B cell (primary cell): ENCODE measurements around the gene FGFRL1. TPM values are rescaled to one million over a fixed set of nuclear protein-coding genes. Genes with fewer than 3 reads are reported as not detected.

ENCODE experiments used
- ATAC-seq: fragments of 200-7000 bp; cut with Tn5 transposase; one replicate; pipeline ENCODE4 v1.10.0; 2021; ENCODE audit warnings: low read depth, mild to moderate bottlenecking, moderate number of reproducible peaks, moderate library complexity
- CTCF ChIA-PET: fragments of 350-600 bp; sonication (Branson Sonifier 250); formaldehyde crosslinking; loops from one replicate; lab custom pipeline; 2021; ENCODE audit warnings: antibody characterized with exemption, inconsistent platforms; lab: Charles Lee
- POLR2A ChIA-PET: fragments of 350-600 bp; sonication (Branson Sonifier 250); formaldehyde crosslinking; loops from one replicate; lab custom pipeline; 2021; ENCODE audit warnings: antibody characterized with exemption; lab: Charles Lee
- DNase-seq: peaks from one replicate; pipeline ENCODE4 v3.0.0; 2013
- H2AFZ ChIP-seq: 2 replicates; pipeline ENCODE4 v1.6.1; 2012; ENCODE audit warnings: mild to moderate bottlenecking, low read depth, low read length; ENCODE audit not compliant: insufficient read depth, poor library complexity, severe bottlenecking
- H3K27ac ChIP-seq, 2 donors: 1 replicate in 1 of 2; 2 replicates in 1 of 2; pipeline ENCODE4 v1.5.1; 2012 to 2013; ENCODE audit warnings: low read length in 2 of 2, mild to moderate bottlenecking in 2 of 2, moderate library complexity in 1 of 2
- H3K27me3 ChIP-seq, 4 experiments: fragments of 200-600 bp in 1 of 4; sonication (generic) in 1 of 4; replicated peaks in 1 of 4; 1 replicate in 2 of 4; 2 replicates in 2 of 4; pipeline versions ENCODE4 v1.6.1 to v1.7.0; 2013 to 2016; ENCODE audit warnings: low read length in 3 of 4, mild to moderate bottlenecking in 2 of 4, mixed read lengths in 1 of 4, moderate library complexity in 1 of 4; ENCODE audit not compliant: insufficient read depth in 4 of 4, control insufficient read depth in 3 of 4; ENCODE audit errors: control extremely low read depth in 1 of 4
- H3K36me3 ChIP-seq, 2 experiments: replicated peaks in 1 of 2; 1 replicate in 1 of 2; 2 replicates in 1 of 2; pipeline versions ENCODE4 v1.6.1 to v1.7.1; 2013; ENCODE audit warnings: low read length in 1 of 2; ENCODE audit not compliant: insufficient read depth in 2 of 2, control insufficient read depth in 1 of 2; ENCODE audit errors: control extremely low read depth in 1 of 2, extremely low read depth in 1 of 2
- H3K4me1 ChIP-seq, 2 donors: fragments of 200-600 bp in 1 of 2; sonication (generic) in 1 of 2; 1 replicate in 1 of 2; 2 replicates in 1 of 2; pipeline versions ENCODE4 v1.5.1 to v1.6.1; 2013 to 2017; ENCODE audit warnings: low read length in 2 of 2; ENCODE audit not compliant: control insufficient read depth in 2 of 2, insufficient read depth in 2 of 2
- H3K4me2 ChIP-seq: replicated peaks from 2 replicates; pipeline ENCODE3; 2012; ENCODE audit warnings: mild to moderate bottlenecking, low read depth, low read length; ENCODE audit not compliant: poor library complexity, severe bottlenecking
- H3K4me3 ChIP-seq, 5 experiments: fragments of 200-600 bp in 1 of 5; sonication (generic) in 1 of 5; 1 replicate in 3 of 5; 2 replicates in 2 of 5; pipeline versions ENCODE4 v1.5.1 to v1.7.0; 2011 to 2016; ENCODE audit warnings: low read length in 4 of 5, mild to moderate bottlenecking in 4 of 5, low read depth in 2 of 5, control low read depth in 1 of 5, moderate library complexity in 1 of 5; ENCODE audit not compliant: insufficient read depth in 1 of 5; ENCODE audit errors: control extremely low read depth in 1 of 5, extremely low read depth in 1 of 5
- H3K79me2 ChIP-seq: fragments of 200-600 bp; sonication (generic); one replicate; pipeline ENCODE4 v1.6.0; 2016; ENCODE audit warnings: low read length; ENCODE audit not compliant: control insufficient read depth, insufficient read depth
- H3K9ac ChIP-seq: fragments of 200-600 bp; sonication (generic); 2 replicates; pipeline ENCODE4 v1.6.1; 2017; ENCODE audit warnings: mild to moderate bottlenecking, low read length, moderate library complexity
- H3K9me3 ChIP-seq, 3 donors: one replicate each; pipeline versions ENCODE4 v1.6.1 to v1.7.1; 2013; ENCODE audit warnings: low read length in 2 of 3; ENCODE audit not compliant: control insufficient read depth in 2 of 3, insufficient read depth in 1 of 3; ENCODE audit errors: control extremely low read depth in 1 of 3
- H4K20me1 ChIP-seq: 2 replicates; pipeline ENCODE4 v1.6.0; 2012; ENCODE audit warnings: mild to moderate bottlenecking, low read length; ENCODE audit not compliant: insufficient read depth, control insufficient read depth, poor library complexity, severe bottlenecking
- H3K27ac Mint-ChIP-seq: one replicate; pipeline ENCODE4 v1.8.0; 2021; ENCODE audit warnings: mixed read lengths
- H3K27me3 Mint-ChIP-seq: one replicate; pipeline ENCODE4 v1.8.0; 2021; ENCODE audit warnings: mixed read lengths
- H3K4me1 Mint-ChIP-seq: one replicate; pipeline ENCODE4 v1.8.0; 2021; ENCODE audit warnings: mixed read lengths
- H3K4me3 Mint-ChIP-seq: one replicate; pipeline ENCODE4 v1.8.0; 2021; ENCODE audit warnings: mixed read lengths
- H3K9me3 Mint-ChIP-seq: one replicate; pipeline ENCODE4 v1.8.0; 2022; ENCODE audit warnings: mixed read lengths; ENCODE audit not compliant: insufficient read depth
- EZH2 ChIP-seq: IDR thresholded peaks from 2 replicates; pipeline ENCODE4 v1.6.1; 2012; ENCODE audit warnings: borderline replicate concordance, low read depth, mild to moderate bottlenecking, moderate library complexity, low read length; ENCODE audit not compliant: insufficient read depth, poor library complexity, severe bottlenecking
- WGBS: methylation state at CpG from one replicate; pipeline ENCODE4 v1.1.5; 2013; ENCODE audit warnings: missing lambda C conversion rate; ENCODE audit not compliant: insufficient coverage; 5-methylcytosine and 5-hydroxymethylcytosine counted together
- intact Hi-C: fragments of 100-400 bp; cut with micrococcal nuclease; formaldehyde crosslinking; loops from one replicate; pipeline ENCODE4 v1.10.0; 2022
- polyA plus RNA-seq: library from polyadenylated mRNA; depleted of rRNA; stranded (reverse); fragments of >200 nt; gene quantifications from 2 replicates; pipeline ENCODE4 v1.2.3, GENCODE V29; 2012
- total RNA-seq, 2 donors: library from RNA; stranded (reverse); fragments of 120-200 nt in 1 of 2; gene quantifications; 1 replicate in 1 of 2; 2 replicates in 1 of 2; pipeline versions ENCODE4 v1.2.3 to v1.2.4, GENCODE V29; 2013 to 2022
- TF ChIP-seq, protein P1 (sequence below): fragments of 200-600 bp; IDR thresholded peaks from one replicate; pipeline ENCODE4 v1.8.0; 2022; ENCODE audit warnings: antibody characterized with exemption, mild to moderate bottlenecking

Gene FGFRL1
- total and polyA plus RNA-seq, 2 donors (not counting 1 experiment from before 2014, with no cell fraction given) = 24.1 to 28.9 TPM

DNA sequence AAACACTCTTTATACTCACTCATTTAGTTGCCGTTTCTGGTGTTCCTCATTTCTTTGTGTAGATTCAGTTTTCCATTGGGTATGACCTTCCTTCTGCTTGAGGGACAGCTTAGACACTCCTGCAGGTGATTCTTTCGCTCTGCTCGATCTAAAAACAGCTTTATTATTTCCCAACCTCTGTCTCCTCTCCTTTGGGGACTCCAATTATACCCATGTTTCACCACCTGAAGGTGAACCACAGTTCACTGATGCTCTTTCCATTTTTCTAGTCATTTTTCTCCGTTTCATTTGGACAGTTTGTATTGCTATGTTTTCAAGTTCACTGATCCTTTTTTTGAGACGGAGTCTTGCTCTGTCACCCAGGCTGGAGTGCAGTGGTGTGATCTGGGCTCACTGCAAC is 4.6 kb upstream of the FGFRL1 start:
- no peak overlapping the region for H3K9ac ChIP-seq
- CTCF ChIA-PET = interaction anchor here (0.7 kb wide), 1 partner anchor 84 kb away, joined by 3 read pairs; no protein-coding TSS in a partner anchor
- H3K4me1 ChIP-seq = peaks cover 25 to 38% of the 10 kb centered on the region in 2 donors
- H3K4me3 ChIP-seq = no peak overlapping the region
- intact Hi-C loops = loop anchor here (5.0 kb wide), 2 partner anchors 70 to 575 kb away; no protein-coding TSS in a partner anchor
- no peak overlapping the region for H3K27ac Mint-ChIP-seq
- H3K4me1 Mint-ChIP-seq = peaks cover 19% of the 10 kb centered on the region
- peaks cover 0 to 48% (median 25%) of the 10 kb centered on the region in 4 experiments for H3K27me3 ChIP-seq
- peaks cover 0 to 20% (median 0%) of the 10 kb centered on the region in 3 donors for H3K9me3 ChIP-seq
- peaks cover 3% of the 10 kb centered on the region for H3K9me3 Mint-ChIP-seq
- WGBS = 85% methylated on average over 4 of the region's 5 CpGs
- no peak overlapping the region for H2AFZ ChIP-seq
- peaks cover 42% of the 10 kb centered on the region for H3K27me3 Mint-ChIP-seq
- no peak for DNase-seq
- no peak overlapping the region for H3K4me2 ChIP-seq
- no peak for TF ChIP-seq EZH2
- TF ChIP-seq, protein P1, sequence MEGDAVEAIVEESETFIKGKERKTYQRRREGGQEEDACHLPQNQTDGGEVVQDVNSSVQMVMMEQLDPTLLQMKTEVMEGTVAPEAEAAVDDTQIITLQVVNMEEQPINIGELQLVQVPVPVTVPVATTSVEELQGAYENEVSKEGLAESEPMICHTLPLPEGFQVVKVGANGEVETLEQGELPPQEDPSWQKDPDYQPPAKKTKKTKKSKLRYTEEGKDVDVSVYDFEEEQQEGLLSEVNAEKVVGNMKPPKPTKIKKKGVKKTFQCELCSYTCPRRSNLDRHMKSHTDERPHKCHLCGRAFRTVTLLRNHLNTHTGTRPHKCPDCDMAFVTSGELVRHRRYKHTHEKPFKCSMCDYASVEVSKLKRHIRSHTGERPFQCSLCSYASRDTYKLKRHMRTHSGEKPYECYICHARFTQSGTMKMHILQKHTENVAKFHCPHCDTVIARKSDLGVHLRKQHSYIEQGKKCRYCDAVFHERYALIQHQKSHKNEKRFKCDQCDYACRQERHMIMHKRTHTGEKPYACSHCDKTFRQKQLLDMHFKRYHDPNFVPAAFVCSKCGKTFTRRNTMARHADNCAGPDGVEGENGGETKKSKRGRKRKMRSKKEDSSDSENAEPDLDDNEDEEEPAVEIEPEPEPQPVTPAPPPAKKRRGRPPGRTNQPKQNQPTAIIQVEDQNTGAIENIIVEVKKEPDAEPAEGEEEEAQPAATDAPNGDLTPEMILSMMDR = no peak
- ATAC-seq = no peak
- H3K4me3 Mint-ChIP-seq = no peak overlapping the region
- H3K36me3 ChIP-seq = no peaks in the 10 kb centered on the region
- no peaks in the 10 kb centered on the region for H3K79me2 ChIP-seq
- no peak overlapping the region for H3K27ac ChIP-seq
- no peaks in the 10 kb centered on the region for H4K20me1 ChIP-seq
- POLR2A ChIA-PET = no interaction called here

DNA sequence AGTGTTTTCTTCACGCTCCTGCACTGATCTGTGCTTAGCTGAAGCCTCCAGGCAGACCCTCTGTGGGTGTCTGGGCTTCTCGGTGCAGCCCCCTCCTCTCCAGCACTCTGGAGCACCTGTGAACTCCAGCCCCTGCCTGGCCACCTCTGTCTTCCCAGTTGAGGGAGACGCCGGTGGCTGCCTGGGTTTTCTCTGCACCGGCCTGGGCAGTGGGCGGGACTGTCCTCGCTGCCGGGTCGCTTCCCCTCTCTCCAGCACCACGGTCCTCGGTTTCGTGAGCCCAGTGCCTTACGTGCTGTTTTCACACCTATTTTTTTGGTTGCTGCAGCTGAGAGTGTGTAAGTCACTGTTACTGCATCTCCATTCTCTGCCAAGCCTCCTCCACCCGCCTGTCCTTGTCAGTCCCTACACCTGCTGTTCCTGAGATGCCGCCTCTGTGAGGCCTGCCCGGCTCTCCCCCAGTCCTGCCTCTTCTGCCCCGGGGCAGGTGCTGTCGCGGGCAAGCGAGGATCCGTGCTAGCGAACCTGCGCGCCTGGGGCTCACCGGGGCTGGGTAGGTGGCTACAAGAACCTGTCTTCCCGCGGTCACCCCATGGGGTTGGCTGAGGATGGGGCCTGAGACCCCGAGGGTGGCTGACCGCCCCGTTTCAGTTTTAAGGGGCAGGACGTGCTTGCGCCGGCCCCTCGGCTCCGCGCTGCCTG is 2.4 kb upstream of the FGFRL1 start:
- H3K9me3 Mint-ChIP-seq = peaks cover 3% of the 10 kb centered on the region
- H2AFZ ChIP-seq = peak overlapping the region; percentile 92
- H3K9ac ChIP-seq = peak overlapping the region; percentile 80
- H3K27ac Mint-ChIP-seq = peak overlapping the region; percentile 80
- H3K27ac ChIP-seq = peak overlapping the region in 1 of 2 donors; percentile 41
- ChIA-PET CTCF (interaction anchor here (1.6 kb wide), 1 partner anchor 75 kb away, joined by 4 read pairs; no protein-coding TSS in a partner anchor), POLR2A (no interaction called here)
- 2% methylated on average over 36 of the region's 36 CpGs for WGBS
- no peaks in the 10 kb centered on the region for H4K20me1 ChIP-seq
- H3K9me3 ChIP-seq = peaks cover 0 to 11% (median 0%) of the 10 kb centered on the region in 3 donors
- H3K4me3 ChIP-seq = peak overlapping the region; percentile 36 to 77 (median 70)
- DNase-seq (peak; percentile 75), ATAC-seq (no peak)
- H3K36me3 ChIP-seq = no peaks in the 10 kb centered on the region
- H3K4me1 Mint-ChIP-seq = peaks cover 19% of the 10 kb centered on the region
- intact Hi-C loops = loop anchor here (1.0 to 5.0 kb wide), 3 partner anchors 72 to 573 kb away; no protein-coding TSS in a partner anchor
- peaks cover 0 to 41% (median 19%) of the 10 kb centered on the region in 4 experiments for H3K27me3 ChIP-seq
- peak overlapping the region; percentile 88 for H3K4me3 Mint-ChIP-seq
- peak overlapping the region; percentile 100 for H3K4me2 ChIP-seq
- H3K79me2 ChIP-seq = no peaks in the 10 kb centered on the region
- TF ChIP-seq EZH2 = no peak
- TF ChIP-seq, protein P1 = no peak
- peaks cover 25 to 30% of the 10 kb centered on the region in 2 donors for H3K4me1 ChIP-seq
- H3K27me3 Mint-ChIP-seq = peaks cover 38% of the 10 kb centered on the region
